Measurements from ENCODE around the gene PIAS2. TPM values are rescaled to one million over a fixed set of nuclear protein-coding genes. Genes with fewer than 3 reads are reported as not detected.

PIAS2 gene
- polyA plus RNA-seq, 3 donors, result 9.9 to 13.2 (median 11.0) TPM

GRCh38 chr18:46893360-46893759, 23.9 kb downstream of the PIAS2 start:
- no peak overlapping the region for H3K4me2 ChIP-seq (replicated peaks; ENCODE audit: extremely low read depth, low read length, poor library complexity, severe bottlenecking)
- intact Hi-C loops (cut with micrococcal nuclease), result no loop called here
- H3K9me3 Mint-ChIP-seq, result peaks cover 10 to 21% (median 18%) of the 10 kb centered on the region in 7 donors
- no peak overlapping the region for H2AFZ ChIP-seq (ENCODE audit: insufficient read depth, low read depth, low read length, poor library complexity, severe bottlenecking)
- no peak overlapping the region for H3K9ac ChIP-seq (ENCODE audit: insufficient read depth, low read length, poor library complexity, severe bottlenecking)
- H4K20me1 ChIP-seq (ENCODE audit: insufficient read depth, low read length), result no peaks in the 10 kb centered on the region
- peaks cover 2% of the 10 kb centered on the region for H3K4me1 Mint-ChIP-seq
- H3K4me3 Mint-ChIP-seq, result no peak overlapping the region
- TF ChIP-seq, protein P1, sequence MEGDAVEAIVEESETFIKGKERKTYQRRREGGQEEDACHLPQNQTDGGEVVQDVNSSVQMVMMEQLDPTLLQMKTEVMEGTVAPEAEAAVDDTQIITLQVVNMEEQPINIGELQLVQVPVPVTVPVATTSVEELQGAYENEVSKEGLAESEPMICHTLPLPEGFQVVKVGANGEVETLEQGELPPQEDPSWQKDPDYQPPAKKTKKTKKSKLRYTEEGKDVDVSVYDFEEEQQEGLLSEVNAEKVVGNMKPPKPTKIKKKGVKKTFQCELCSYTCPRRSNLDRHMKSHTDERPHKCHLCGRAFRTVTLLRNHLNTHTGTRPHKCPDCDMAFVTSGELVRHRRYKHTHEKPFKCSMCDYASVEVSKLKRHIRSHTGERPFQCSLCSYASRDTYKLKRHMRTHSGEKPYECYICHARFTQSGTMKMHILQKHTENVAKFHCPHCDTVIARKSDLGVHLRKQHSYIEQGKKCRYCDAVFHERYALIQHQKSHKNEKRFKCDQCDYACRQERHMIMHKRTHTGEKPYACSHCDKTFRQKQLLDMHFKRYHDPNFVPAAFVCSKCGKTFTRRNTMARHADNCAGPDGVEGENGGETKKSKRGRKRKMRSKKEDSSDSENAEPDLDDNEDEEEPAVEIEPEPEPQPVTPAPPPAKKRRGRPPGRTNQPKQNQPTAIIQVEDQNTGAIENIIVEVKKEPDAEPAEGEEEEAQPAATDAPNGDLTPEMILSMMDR (IDR thresholded peaks at IDR 0.05), result no peak
- no peak for DNase-seq
- H3K79me2 ChIP-seq (ENCODE audit: insufficient read depth, low read length), result peaks cover 3% of the 10 kb centered on the region
- no peak overlapping the region for H3K4me3 ChIP-seq (replicated peaks in 1 of 3; ENCODE audit: low read depth in 2 of 3, low read length in 3 of 3)
- H3K36me3 Mint-ChIP-seq, result peaks cover 27 to 30% of the 10 kb centered on the region in 2 donors
- H3K4me1 ChIP-seq (ENCODE audit: control insufficient read depth in 1 of 2, insufficient read depth in 2 of 2, low read length in 2 of 2), result no peaks in the 10 kb centered on the region
- H3K27ac ChIP-seq (ENCODE audit: low read depth in 1 of 2, low read length in 2 of 2), result no peak overlapping the region
- peaks cover 10 to 14% of the 10 kb centered on the region in 2 donors for H3K9me3 ChIP-seq (replicated peaks in 1 of 2; ENCODE audit: control insufficient read depth in 1 of 2, insufficient read depth in 1 of 2, low read length in 2 of 2)
- peak overlapping the region in 1 of 7 donors; percentile 18 for H3K27ac Mint-ChIP-seq
- 100% methylated on average over 1 of the region's 1 CpG for WGBS (ENCODE audit: insufficient coverage)
- no peaks in the 10 kb centered on the region for H3K27me3 Mint-ChIP-seq (ENCODE audit: low read depth in 3 of 3)
- H3K36me3 ChIP-seq (replicated peaks in 1 of 2; ENCODE audit: control insufficient read depth in 1 of 2, insufficient read depth in 2 of 2, low read length in 2 of 2), result peaks cover 19 to 25% of the 10 kb centered on the region in 2 donors
- H3K27me3 ChIP-seq (ENCODE audit: control insufficient read depth in 2 of 2, insufficient read depth in 2 of 2, low read length in 2 of 2), result no peaks in the 10 kb centered on the region

DNA sequence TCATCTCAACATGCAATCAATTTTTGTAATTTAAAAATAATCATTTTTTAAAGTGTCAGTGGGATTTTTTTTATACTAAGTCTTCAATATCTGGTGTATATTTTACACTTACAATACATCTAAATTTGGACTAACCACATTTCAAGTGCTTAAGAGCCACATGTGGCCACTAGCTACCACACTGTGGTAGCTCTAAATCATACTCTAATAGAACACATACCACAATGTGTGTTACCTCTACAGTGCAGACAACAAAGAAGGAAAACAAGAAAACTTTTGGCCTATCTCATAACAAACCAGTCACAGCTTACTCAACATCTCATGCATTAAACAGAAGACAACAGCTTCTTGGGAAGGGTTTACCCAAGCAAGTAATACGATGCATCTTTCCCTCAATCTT, 24.5 kb downstream of the PIAS2 start:
- H3K4me3 ChIP-seq (replicated peaks in 1 of 3; ENCODE audit: low read depth in 2 of 3, low read length in 3 of 3), result no peak overlapping the region
- DNase-seq, result no peak
- Mint-ChIP-seq H3K27me3 (ENCODE audit: low read depth in 3 of 3) (no peaks in the 10 kb centered on the region), H3K9me3 (peaks cover 10 to 26% (median 20%) of the 10 kb centered on the region in 7 donors), H3K4me3 (no peak overlapping the region), H3K4me1 (peaks cover 2% of the 10 kb centered on the region), H3K27ac (no peak overlapping the region), H3K36me3 (peaks cover 28 to 33% of the 10 kb centered on the region in 2 donors)
- peaks cover 10 to 18% of the 10 kb centered on the region in 2 donors for H3K9me3 ChIP-seq (replicated peaks in 1 of 2; ENCODE audit: control insufficient read depth in 1 of 2, insufficient read depth in 1 of 2, low read length in 2 of 2)
- WGBS (ENCODE audit: insufficient coverage), result no CpG with 5 or more reads among the region's 1 CpG
- intact Hi-C loops (cut with micrococcal nuclease), result no loop called here
- H3K4me1 ChIP-seq (ENCODE audit: control insufficient read depth in 1 of 2, insufficient read depth in 2 of 2, low read length in 2 of 2), result no peaks in the 10 kb centered on the region
- peaks cover 3% of the 10 kb centered on the region for H3K79me2 ChIP-seq (ENCODE audit: insufficient read depth, low read length)
- H2AFZ ChIP-seq (ENCODE audit: insufficient read depth, low read depth, low read length, poor library complexity, severe bottlenecking), result no peak overlapping the region
- H3K9ac ChIP-seq (ENCODE audit: insufficient read depth, low read length, poor library complexity, severe bottlenecking), result no peak overlapping the region
- H3K27me3 ChIP-seq (ENCODE audit: control insufficient read depth in 2 of 2, insufficient read depth in 2 of 2, low read length in 2 of 2), result no peaks in the 10 kb centered on the region
- H3K36me3 ChIP-seq (replicated peaks in 1 of 2; ENCODE audit: control insufficient read depth in 1 of 2, insufficient read depth in 2 of 2, low read length in 2 of 2), result peaks cover 19 to 26% of the 10 kb centered on the region in 2 donors
- TF ChIP-seq, protein P1 (IDR thresholded peaks at IDR 0.05), result no peak
- H3K4me2 ChIP-seq (replicated peaks; ENCODE audit: extremely low read depth, low read length, poor library complexity, severe bottlenecking), result no peak overlapping the region
- H3K27ac ChIP-seq (ENCODE audit: low read depth in 1 of 2, low read length in 2 of 2), result no peak overlapping the region
- no peaks in the 10 kb centered on the region for H4K20me1 ChIP-seq (ENCODE audit: insufficient read depth, low read length)

All from CD14-positive monocyte (primary cell).